Prostate gland (tissue), 2 donors: ENCODE results near the gene CCDC28A.
"Not testable (repeated sequence)": the region's sequence is repeated elsewhere in the genome, so short reads cannot be mapped to it uniquely, and the experiment has no call there.

Source experiments
- CTCF ChIP-seq, 4 experiments: fragments of 200-600 bp in 2 of 4; fragments of 450-650 bp in 2 of 4; sonication (generic) in 2 of 4; IDR thresholded peaks; 1 replicate in 3 of 4; 2 replicates in 1 of 4; pipeline ENCODE4 v1.5.1; 2016 to 2019; ENCODE audit warnings: antibody characterized with exemption in 4 of 4, mild to moderate bottlenecking in 2 of 4, moderate library complexity in 2 of 4
- POLR2A ChIP-seq: fragments of 450-650 bp; IDR thresholded peaks from one replicate; pipeline ENCODE4 v1.6.1; 2016; ENCODE audit warnings: antibody characterized with exemption, mild to moderate bottlenecking
- POLR2AphosphoS5 ChIP-seq: sonication (generic); formaldehyde crosslinking; IDR thresholded peaks from one replicate; pipeline ENCODE4 v1.6.1; 2017; ENCODE audit warnings: antibody characterized with exemption

- TF ChIP-seq CTCF (IDR thresholded peaks at IDR 0.05); POLR2A; POLR2AphosphoS5: not testable (repeated sequence)
Measured at GRCh38 chr6:138730037-138730436, 43.5 kb upstream of the CCDC28A start.
